K562 (cell line): ENCODE measurements around the gene ABLIM2. TPM values are rescaled to one million over a fixed set of nuclear protein-coding genes. Genes with fewer than 3 reads are reported as not detected.

ENCODE experiments used
- ARID4B ChIP-seq: sonication (generic); formaldehyde crosslinking; IDR thresholded peaks from 2 replicates; pipeline ENCODE4 v1.8.0; 2022; ENCODE audit warnings: mild to moderate bottlenecking, missing genetic modification reagents
- C11orf30 ChIP-seq: fragments of 450-650 bp; IDR thresholded peaks from 2 replicates; pipeline ENCODE4 v1.6.1; 2016; ENCODE audit warnings: low read depth, mild to moderate bottlenecking
- FOXK2 ChIP-seq, 2 experiments: fragments of 450-650 bp; IDR thresholded peaks in 1 of 2; conservative IDR thresholded peaks in 1 of 2; 2 replicates each; pipeline ENCODE4 v1.6.1; 2016; ENCODE audit warnings: low read depth in 2 of 2, mild to moderate bottlenecking in 1 of 2
- PHB2 ChIP-seq: fragments of 450-650 bp; IDR thresholded peaks from 2 replicates; pipeline ENCODE4 v1.6.1; 2017; ENCODE audit warnings: low read depth
- RBM39 ChIP-seq: fragments of 200-400 bp; formaldehyde crosslinking; optimal IDR thresholded peaks from 2 replicates; pipeline ENCODE3; 2018; ENCODE audit warnings: low read depth, low read length
- REST ChIP-seq, 2 experiments: fragments of 450-650 bp; formaldehyde crosslinking in 1 of 2; IDR thresholded peaks; 2 replicates each; pipeline versions ENCODE4 v1.4.0 to v1.6.1; 2014 to 2020; ENCODE audit warnings: mild to moderate bottlenecking in 2 of 2, borderline replicate concordance in 1 of 2, low read depth in 1 of 2
- STAG1 ChIP-seq: sonication (generic); formaldehyde crosslinking; IDR thresholded peaks from 2 replicates; pipeline ENCODE4 v1.5.0; 2020; ENCODE audit warnings: missing genetic modification reagents, borderline replicate concordance
- TSHZ1 ChIP-seq: fragments of 250-450 bp; sonication (Bioruptor Pico); IDR thresholded peaks from 2 replicates; pipeline ENCODE4 v1.4.0; 2020; ENCODE audit warnings: mild to moderate bottlenecking, moderate library complexity
- polyA plus RNA-seq, 8 experiments: library from polyadenylated mRNA; depleted of rRNA in 4 of 8; stranded (reverse) in 5 of 8; unstranded in 3 of 8; fragments of >200 nt; fragmentation: Nextera tagmentation in 2 of 8; fragmentation: Illumina TruSeq in 1 of 8; extraction: Ambion mirVana in 2 of 8; extraction: Trizol in 1 of 8; gene quantifications; 2 replicates each; pipeline versions ENCODE4 v1.2.1 to v1.2.3, GENCODE V29; 2011 to 2014; ENCODE audit warnings: inconsistent platforms in 1 of 8, missing spikeins in 1 of 8
- total RNA-seq, 7 experiments: library from RNA; depleted of rRNA in 6 of 7; stranded (reverse); fragments of >200 nt in 6 of 7; fragmentation: Illumina TruSeq in 2 of 7; extraction: Trizol in 2 of 7; gene quantifications; 2 replicates each; pipeline versions ENCODE4 v1.2.1 to v1.2.3, GENCODE V29; 2011 to 2021; ENCODE audit warnings: low replicate concordance in 1 of 7

Gene ABLIM2
- total and polyA plus RNA-seq, 9 of the 15 experiments (the other 6 are each of a cell fraction or from before 2014, with no cell fraction given), result not detected

GRCh38 chr4:8176547-8177399 lies 18.2 kb upstream of the ABLIM2 start (continued):
- TF ChIP-seq REST (IDR thresholded peaks at IDR 0.05; ENCODE audit: borderline replicate concordance) (peak; percentile 58; the same call in 1 of the 2 replicates), REST (CRISPR knock-in tag; IDR thresholded peaks at IDR 0.05; ENCODE audit: low read depth) (no peak), C11orf30 (peak; percentile 59; the same call in 1 of the 2 replicates), RBM39 (no peak), STAG1 (CRISPR knock-in tag) (peak; percentile 76; the same call in 1 of the 2 replicates), TSHZ1 (CRISPR knock-in tag) (no peak), PHB2 (no peak), FOXK2 (conservative IDR thresholded peaks at IDR 0.05 in 1 of 2, IDR thresholded peaks at IDR 0.05 in 1 of 2; ENCODE audit: low read depth in 2 of 2) (0 out of 4 replicates have a peak, but pooled peaks of 1 of the 2 experiments have one; percentile 22), ARID4B (CRISPR knock-in tag) (0 out of 2 replicates have a peak, but pooled peaks have one; percentile 41)
